PC-3 (cell line): ENCODE measurements around the gene MAML3. TPM values are rescaled to one million over a fixed set of nuclear protein-coding genes. Genes with fewer than 3 reads are reported as not detected.

ENCODE experiments used
- ATAC-seq: fragments of 200-7000 bp; cut with Tn5 transposase; 2 replicates; pipeline ENCODE4 v1.9.1; 2020; ENCODE audit warnings: mild to moderate bottlenecking, moderate library complexity
- BruUV-seq: library from RNA; stranded (reverse); fragments of 400-500 nt; replicated peaks from 2 replicates; lab custom pipeline; 2021; lab: Mats Ljungman, UMichigan
- CTCF ChIA-PET: fragments of 300-600 bp; sonication (Branson Sonifier 250); formaldehyde crosslinking; loops from one replicate; lab custom pipeline; 2022; ENCODE audit warnings: antibody characterized with exemption; lab: Charles Lee
- POLR2A ChIA-PET: fragments of 300-600 bp; sonication (Branson Sonifier 250); formaldehyde crosslinking; loops from one replicate; lab custom pipeline; 2022; ENCODE audit warnings: antibody characterized with exemption; ENCODE audit not compliant: unreplicated experiment; lab: Charles Lee
- DNase-seq: peaks from one replicate; pipeline ENCODE4 v3.0.0-alpha.2; 2015
- H2AFZ ChIP-seq: fragments of 300-600 bp; sonication (generic); 2 replicates; pipeline ENCODE4 v1.6.0; 2016; ENCODE audit warnings: antibody characterized with exemption, low read length
- H3F3A ChIP-seq: fragments of 300-600 bp; sonication (generic); one replicate; pipeline ENCODE4 v1.6.0; 2017; ENCODE audit warnings: antibody characterized with exemption, low read length, control low read depth, mild to moderate bottlenecking; ENCODE audit not compliant: unreplicated experiment
- H3K27ac ChIP-seq: fragments of 300-600 bp; sonication (generic); 2 replicates; pipeline ENCODE4 v1.5.1; 2016; ENCODE audit warnings: mild to moderate bottlenecking, low read length
- H3K27me3 ChIP-seq: fragments of 300-600 bp; sonication (generic); 2 replicates; pipeline ENCODE4 v1.6.1; 2016; ENCODE audit warnings: low read length, mixed read lengths
- H3K36me3 ChIP-seq: fragments of 300-600 bp; sonication (generic); 2 replicates; pipeline ENCODE4 v1.6.1; 2016; ENCODE audit warnings: low read depth, mixed run types, low read length, mixed read lengths
- H3K4me1 ChIP-seq: fragments of 300-600 bp; sonication (generic); 2 replicates; pipeline ENCODE4 v1.5.1; 2016; ENCODE audit warnings: low read length; ENCODE audit not compliant: insufficient read depth
- H3K4me2 ChIP-seq: fragments of 300-600 bp; sonication (generic); 2 replicates; pipeline ENCODE4 v1.6.0; 2016; ENCODE audit warnings: low read length
- H3K4me3 ChIP-seq: fragments of 300-600 bp; sonication (generic); 2 replicates; pipeline ENCODE4 v1.5.1; 2016; ENCODE audit warnings: mild to moderate bottlenecking, low read length, mixed read lengths
- H3K79me2 ChIP-seq: fragments of 300-600 bp; sonication (generic); 2 replicates; pipeline ENCODE4 v1.6.1; 2017; ENCODE audit warnings: low read length, mixed read lengths
- H3K9ac ChIP-seq: fragments of 300-600 bp; sonication (generic); 2 replicates; pipeline ENCODE4 v1.6.0; 2016; ENCODE audit warnings: mild to moderate bottlenecking, low read length
- H3K9me2 ChIP-seq: fragments of 300-600 bp; sonication (generic); replicated peaks from 2 replicates; pipeline ENCODE4 v1.6.1; 2016; ENCODE audit warnings: mixed run types, low read length, mixed read lengths
- H3K9me3 ChIP-seq: fragments of 300-600 bp; sonication (generic); 2 replicates; pipeline ENCODE4 v1.6.1; 2016; ENCODE audit warnings: low read length, mixed read lengths
- H4K20me1 ChIP-seq: fragments of 300-600 bp; sonication (generic); 2 replicates; pipeline ENCODE4 v1.6.1; 2016; ENCODE audit warnings: low read length, mixed read lengths
- CTCF ChIP-seq: fragments of 300-600 bp; sonication (generic); conservative IDR thresholded peaks from 2 replicates; pipeline ENCODE4 v1.5.1; 2017; ENCODE audit warnings: antibody characterized with exemption, low read depth, mild to moderate bottlenecking, low read length
- EZH2 ChIP-seq: fragments of 300-600 bp; sonication (generic); IDR thresholded peaks from one replicate; pipeline ENCODE4 v1.6.1; 2017; ENCODE audit warnings: antibody characterized with exemption, mild to moderate bottlenecking, low read length; ENCODE audit not compliant: unreplicated experiment
- EZH2phosphoT487 ChIP-seq: fragments of 300-600 bp; sonication (generic); IDR thresholded peaks from 2 replicates; pipeline ENCODE4 v1.6.1; 2018; ENCODE audit warnings: mild to moderate bottlenecking, antibody characterized with exemption, low read length, borderline replicate concordance
- intact Hi-C: fragments of 100-400 bp; cut with micrococcal nuclease; formaldehyde crosslinking; loops from 2 replicates; pipeline ENCODE4 v1.9.0; 2023
- total RNA-seq: library from RNA; depleted of rRNA; stranded (reverse); fragments of >200 nt; gene quantifications from 2 replicates; pipeline ENCODE4 v1.2.3, GENCODE V29; 2014

MAML3 gene
- total RNA-seq, 1 experiment from 2014 or later: 4.3 TPM

DNA sequence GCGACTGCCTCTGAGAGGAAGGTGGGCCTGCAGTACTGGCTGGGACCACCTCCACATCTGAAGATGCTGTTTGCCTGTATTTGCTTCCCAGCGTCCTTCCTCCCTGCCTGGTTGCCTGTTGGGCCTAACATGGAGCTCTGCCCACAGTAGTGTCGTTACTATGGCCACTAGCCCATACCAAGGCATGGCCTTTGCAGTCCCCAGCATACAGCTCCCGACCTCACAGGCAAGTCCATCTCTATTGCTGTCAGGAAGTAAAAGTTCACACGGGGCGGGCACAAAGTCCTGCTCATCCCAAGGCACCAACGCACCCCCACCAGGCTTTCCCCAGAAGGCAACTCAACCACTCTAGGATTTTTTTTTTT is 71.6 kb downstream of the MAML3 start:
- Histone ChIP-seq H4K20me1 (no peaks in the 10 kb centered on the region), H3K27me3 (no peaks in the 10 kb centered on the region), H3K36me3 (no peaks in the 10 kb centered on the region), H2AFZ (no peak overlapping the region), H3K4me1 (peaks cover 32% of the 10 kb centered on the region), H3K4me2 (no peak overlapping the region), H3K79me2 (no peaks in the 10 kb centered on the region), H3K4me3 (no peak overlapping the region), H3F3A (no peaks in the 10 kb centered on the region), H3K9ac (no peak overlapping the region), H3K27ac (no peak overlapping the region), H3K9me3 (no peaks in the 10 kb centered on the region), H3K9me2 (no peaks in the 10 kb centered on the region)
- ChIA-PET POLR2A (no interaction called here), CTCF (no interaction called here)
- intact Hi-C loops: no loop called here
- DNase-seq: no peak
- TF ChIP-seq CTCF (no peak), EZH2phosphoT487 (no peak), EZH2 (no peak)
- no TSS peak for BruUV-seq
- ATAC-seq: no peak

DNA sequence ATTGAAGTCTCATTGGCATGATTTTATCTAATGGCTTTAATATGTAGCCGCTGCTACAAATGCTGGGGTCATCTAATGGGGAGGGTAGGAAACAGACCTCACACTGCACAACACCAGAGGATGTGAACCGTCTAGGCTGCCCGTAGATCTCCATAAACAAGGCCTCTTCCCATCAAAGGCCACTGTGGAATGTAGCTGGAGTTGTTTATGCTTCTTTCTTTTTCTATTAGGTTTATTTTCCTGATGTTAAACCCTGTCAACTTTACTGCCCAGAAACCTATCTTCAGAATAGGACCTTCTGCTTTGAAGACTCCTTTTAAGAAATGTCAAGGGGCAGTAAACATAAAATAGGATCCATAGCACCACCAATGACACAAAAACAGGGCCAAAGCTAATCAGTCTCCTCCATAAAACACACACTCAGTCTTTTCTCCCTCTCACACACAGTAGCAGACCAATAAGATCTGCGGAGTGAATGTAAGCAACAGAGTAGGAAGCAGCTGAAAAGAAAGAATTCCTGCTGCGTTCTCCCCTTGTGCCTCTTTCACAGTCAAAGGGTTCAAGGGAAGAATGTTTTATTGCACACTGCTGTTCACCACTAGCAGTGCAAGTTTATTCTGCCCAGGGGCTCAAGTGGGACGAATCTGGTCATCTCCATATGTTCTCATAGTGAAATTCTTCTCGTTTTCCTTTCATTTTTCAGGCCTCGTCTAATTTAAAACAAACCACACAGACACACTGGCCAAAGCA is 72.2 kb downstream of the MAML3 start:
- CTCF ChIA-PET: interaction anchor here (0.7 kb wide), 1 partner anchor 171 kb away, joined by 3 read pairs; no protein-coding TSS in a partner anchor
- ATAC-seq (no peak), DNase-seq (no peak)
- no peaks in the 10 kb centered on the region for H3K79me2 ChIP-seq
- no peak overlapping the region for H2AFZ ChIP-seq
- no peak overlapping the region for H3K4me2 ChIP-seq
- no peaks in the 10 kb centered on the region for H3F3A ChIP-seq
- TF ChIP-seq EZH2phosphoT487: no peak
- TF ChIP-seq EZH2: no peak
- no peak for TF ChIP-seq CTCF
- no peak overlapping the region for H3K27ac ChIP-seq
- H3K9me2 ChIP-seq: no peaks in the 10 kb centered on the region
- no peak overlapping the region for H3K4me3 ChIP-seq
- POLR2A ChIA-PET: no interaction called here
- H3K27me3 ChIP-seq: no peaks in the 10 kb centered on the region
- H3K36me3 ChIP-seq: no peaks in the 10 kb centered on the region
- no peak overlapping the region for H3K9ac ChIP-seq
- H3K4me1 ChIP-seq: peaks cover 32% of the 10 kb centered on the region
- intact Hi-C loops: no loop called here
- no peaks in the 10 kb centered on the region for H3K9me3 ChIP-seq
- H4K20me1 ChIP-seq: no peaks in the 10 kb centered on the region
- BruUV-seq: no TSS peak

GRCh38 chr4:140080883-140081282 is 73.1 kb downstream of the MAML3 start:
- Histone ChIP-seq H3K9me3 (no peaks in the 10 kb centered on the region), H3K9ac (no peak overlapping the region), H3K9me2 (no peaks in the 10 kb centered on the region), H2AFZ (no peak overlapping the region), H3K27me3 (no peaks in the 10 kb centered on the region), H3F3A (no peaks in the 10 kb centered on the region), H3K36me3 (no peaks in the 10 kb centered on the region), H3K27ac (no peak overlapping the region), H3K79me2 (no peaks in the 10 kb centered on the region), H4K20me1 (no peaks in the 10 kb centered on the region), H3K4me2 (no peak overlapping the region), H3K4me3 (no peak overlapping the region), H3K4me1 (peaks cover 28% of the 10 kb centered on the region)
- ATAC-seq (no peak), DNase-seq (no peak)
- intact Hi-C loops: no loop called here
- CTCF ChIA-PET: no interaction called here
- BruUV-seq: no TSS peak
- POLR2A ChIA-PET: no interaction called here
- no peak for TF ChIP-seq CTCF
- TF ChIP-seq EZH2phosphoT487: no peak
- no peak for TF ChIP-seq EZH2
